H9 (cell line): ENCODE results near the gene ACSL4. TPM values are rescaled to one million over a fixed set of nuclear protein-coding genes. Genes with fewer than 3 reads are reported as not detected.

ENCODE experiments used
- DNase-seq: peaks from one replicate; pipeline ENCODE4 v3.0.0-alpha.2; 2017
- H2AFZ ChIP-seq: one replicate; pipeline ENCODE4 v1.6.1; 2013; ENCODE audit warnings: mild to moderate bottlenecking, low read length, control low read depth, moderate library complexity
- H2AK5ac ChIP-seq: 2 replicates; pipeline ENCODE4 v1.6.1; 2013; ENCODE audit warnings: low read length, control low read depth, mixed read lengths; ENCODE audit not compliant: insufficient read length
- H2BK120ac ChIP-seq: one replicate; pipeline ENCODE4 v1.6.1; 2013; ENCODE audit warnings: low read depth, mild to moderate bottlenecking, low read length, control low read depth, inconsistent platforms; ENCODE audit not compliant: poor library complexity, severe bottlenecking
- H2BK12ac ChIP-seq: 2 replicates; pipeline ENCODE4 v1.6.1; 2013; ENCODE audit warnings: low read length, control low read depth, mixed read lengths, low read depth; ENCODE audit not compliant: insufficient read length
- H2BK15ac ChIP-seq: 2 replicates; pipeline ENCODE4 v1.6.1; 2013; ENCODE audit warnings: low read depth, low read length, control low read depth
- H2BK20ac ChIP-seq: one replicate; pipeline ENCODE4 v1.6.1; 2013; ENCODE audit warnings: low read depth, mild to moderate bottlenecking, low read length, control low read depth, inconsistent platforms; ENCODE audit not compliant: poor library complexity, severe bottlenecking
- H2BK5ac ChIP-seq: 2 replicates; pipeline ENCODE4 v1.6.1; 2013; ENCODE audit warnings: low read length, control low read depth, mixed read lengths; ENCODE audit not compliant: insufficient read length
- H3K14ac ChIP-seq: 2 replicates; pipeline ENCODE4 v1.6.1; 2013; ENCODE audit warnings: low read length, control low read depth; ENCODE audit not compliant: insufficient read depth
- H3K18ac ChIP-seq: 2 replicates; pipeline ENCODE4 v1.6.1; 2013; ENCODE audit warnings: low read depth, mild to moderate bottlenecking, mixed read lengths, low read length, control low read depth; ENCODE audit not compliant: insufficient read length
- H3K23ac ChIP-seq: 2 replicates; pipeline ENCODE4 v1.6.1; 2013; ENCODE audit warnings: low read length, control low read depth, mixed read lengths, low read depth; ENCODE audit not compliant: insufficient read length
- H3K23me2 ChIP-seq: 2 replicates; pipeline ENCODE4 v1.6.1; 2013; ENCODE audit warnings: low read depth, mild to moderate bottlenecking, mixed read lengths, low read length, control low read depth; ENCODE audit not compliant: insufficient read length, poor library complexity, severe bottlenecking
- H3K27ac ChIP-seq: 2 replicates; pipeline ENCODE4 v1.5.1; 2013; ENCODE audit warnings: low read length, control low read depth, mixed read lengths, low read depth; ENCODE audit not compliant: insufficient read length
- H3K27me3 ChIP-seq: 2 replicates; pipeline ENCODE4 v1.6.1; 2013; ENCODE audit warnings: low read length, control low read depth, inconsistent platforms; ENCODE audit not compliant: insufficient read depth
- H3K4ac ChIP-seq: 2 replicates; pipeline ENCODE4 v1.6.1; 2013; ENCODE audit warnings: low read depth, mild to moderate bottlenecking, control low read depth, inconsistent platforms, low read length, moderate library complexity
- H3K4me1 ChIP-seq: 2 replicates; pipeline ENCODE4 v1.6.1; 2013; ENCODE audit warnings: low read length, control low read depth, inconsistent platforms; ENCODE audit not compliant: insufficient read depth
- H3K4me2 ChIP-seq: 2 replicates; pipeline ENCODE4 v1.6.1; 2013; ENCODE audit warnings: low read length, control low read depth, mixed read lengths; ENCODE audit not compliant: insufficient read length, insufficient read depth
- H3K56ac ChIP-seq: 2 replicates; pipeline ENCODE4 v1.6.1; 2013; ENCODE audit warnings: low read depth, mild to moderate bottlenecking, mixed read lengths, low read length, control low read depth; ENCODE audit not compliant: insufficient read length
- H3K79me1 ChIP-seq: 2 replicates; pipeline ENCODE4 v1.6.1; 2013; ENCODE audit warnings: low read depth, mild to moderate bottlenecking, moderate library complexity, low read length, control low read depth, inconsistent platforms; ENCODE audit not compliant: insufficient read depth, poor library complexity, severe bottlenecking
- H3K79me2 ChIP-seq: 2 replicates; pipeline ENCODE4 v1.6.1; 2013; ENCODE audit warnings: low read length, control low read depth, inconsistent platforms; ENCODE audit not compliant: insufficient read depth
- H3K9ac ChIP-seq: 2 replicates; pipeline ENCODE4 v1.6.1; 2013; ENCODE audit warnings: low read length, control low read depth, mixed read lengths; ENCODE audit not compliant: insufficient read length; ENCODE audit errors: extremely low read depth
- H3K9me3 ChIP-seq: one replicate; pipeline ENCODE4 v1.6.1; 2013; ENCODE audit warnings: low read depth, low read length, inconsistent platforms; ENCODE audit not compliant: control insufficient read depth
- H3T11ph ChIP-seq: one replicate; pipeline ENCODE4 v1.6.1; 2013; ENCODE audit warnings: mild to moderate bottlenecking, low read length, control low read depth, inconsistent platforms
- H4K20me1 ChIP-seq: one replicate; pipeline ENCODE4 v1.6.1; 2013; ENCODE audit not compliant: control insufficient read depth, insufficient read length, insufficient read depth
- H4K5ac ChIP-seq: 2 replicates; pipeline ENCODE4 v1.6.1; 2013; ENCODE audit warnings: low read depth, mild to moderate bottlenecking, mixed read lengths, low read length, control low read depth; ENCODE audit not compliant: insufficient read length
- H4K8ac ChIP-seq: replicated peaks from 2 replicates; pipeline ENCODE4 v1.6.1; 2013; ENCODE audit warnings: low read length, control low read depth, mixed read lengths, low read depth; ENCODE audit not compliant: insufficient read length
- H4K91ac ChIP-seq: 2 replicates; pipeline ENCODE4 v1.6.1; 2013; ENCODE audit warnings: low read depth, mild to moderate bottlenecking, moderate library complexity, mixed read lengths, low read length, control low read depth; ENCODE audit not compliant: insufficient read length
- H3K27ac Mint-ChIP-seq, 3 experiments: 2 replicates in 2 of 3; 3 replicates in 1 of 3; pipeline ENCODE4 v1.8.0; 2020 to 2021; ENCODE audit warnings: mixed read lengths in 3 of 3, mild to moderate bottlenecking in 1 of 3, moderate library complexity in 1 of 3
- H3K27me3 Mint-ChIP-seq: 2 replicates; pipeline ENCODE4 v1.8.0; 2021; ENCODE audit warnings: low read depth, mild to moderate bottlenecking, moderate library complexity, mixed read lengths
- H3K36me3 Mint-ChIP-seq, 3 experiments: 2 replicates in 2 of 3; 3 replicates in 1 of 3; pipeline ENCODE4 v1.8.0; 2020 to 2021; ENCODE audit warnings: low read depth in 3 of 3, mixed read lengths in 3 of 3; ENCODE audit not compliant: insufficient read depth in 1 of 3
- H3K4me1 Mint-ChIP-seq, 2 experiments: 2 replicates each; pipeline ENCODE4 v1.8.0; 2020; ENCODE audit warnings: mixed read lengths in 2 of 2
- H3K4me3 Mint-ChIP-seq, 2 experiments: 2 replicates in 1 of 2; 3 replicates in 1 of 2; pipeline ENCODE4 v1.8.0; 2020 to 2021; ENCODE audit warnings: mild to moderate bottlenecking in 2 of 2, mixed read lengths in 2 of 2, moderate library complexity in 1 of 2
- H3K9me3 Mint-ChIP-seq, 2 experiments: 2 replicates in 1 of 2; 3 replicates in 1 of 2; pipeline ENCODE4 v1.8.0; 2020; ENCODE audit warnings: mild to moderate bottlenecking in 2 of 2, mixed read lengths in 2 of 2, moderate library complexity in 1 of 2
- CTCF ChIP-seq: fragments of 200-600 bp; sonication (generic); conservative IDR thresholded peaks from 3 replicates; pipeline ENCODE4 v1.8.0; 2021; ENCODE audit warnings: antibody characterized with exemption, mild to moderate bottlenecking
- WGBS: extraction: QIAGEN DNeasy Blood & Tissue Kit; methylation state at CpG from one replicate; pipeline ENCODE4 v1.1.7; 2013; ENCODE audit warnings: missing lambda C conversion rate, low lambda C conversion rate, mixed read lengths; ENCODE audit not compliant: insufficient read length; ENCODE audit errors: extremely low coverage; 5-methylcytosine and 5-hydroxymethylcytosine counted together
- total RNA-seq: library from RNA; stranded (reverse); gene quantifications from 2 replicates; pipeline ENCODE4 v1.2.1, GENCODE V29; 2021

The ACSL4 gene
- total RNA-seq, 1 experiment from 2014 or later, result 41.6 TPM

DNA sequence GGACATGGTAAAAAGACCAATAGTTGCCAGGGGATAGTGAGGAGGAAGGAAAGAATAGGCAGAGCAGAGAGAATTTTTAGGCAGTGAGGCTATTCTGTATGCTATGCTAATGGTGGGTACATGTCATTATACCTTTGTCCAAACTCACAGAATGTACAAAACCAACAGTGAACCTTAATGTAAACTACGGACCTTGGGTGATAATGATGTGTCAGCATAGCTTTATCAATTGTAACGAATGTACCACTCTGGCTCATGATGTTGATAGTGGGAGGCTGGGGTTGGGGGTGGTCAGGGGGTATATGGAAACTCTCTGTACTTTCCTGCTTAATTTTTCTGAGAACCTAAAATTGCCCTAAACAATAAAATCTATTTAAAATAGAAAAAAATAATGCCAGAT lies 37.7 kb upstream of the ACSL4 start:
- Histone ChIP-seq H2BK15ac (no peak overlapping the region), H2AK5ac (no peak overlapping the region), H3K79me1 (no peaks in the 10 kb centered on the region), H3K4me2 (no peak overlapping the region), H2BK20ac (no peak overlapping the region), H3K23me2 (no peaks in the 10 kb centered on the region), H2BK120ac (no peak overlapping the region), H3K27me3 (no peaks in the 10 kb centered on the region), H3K56ac (no peak overlapping the region), H2BK12ac (no peak overlapping the region), H4K8ac (no peak overlapping the region), H3K18ac (no peak overlapping the region), H3K4me1 (no peaks in the 10 kb centered on the region; the same call in 1 of the 2 replicates), H3K27ac (no peak overlapping the region), H2AFZ (no peak overlapping the region), H3K14ac (no peak overlapping the region), H3K23ac (no peak overlapping the region), H3T11ph (no peak overlapping the region), H4K20me1 (no peaks in the 10 kb centered on the region), H3K4ac (no peak overlapping the region), H4K91ac (no peak overlapping the region), H3K9me3 (no peaks in the 10 kb centered on the region), H3K79me2 (no peaks in the 10 kb centered on the region), H2BK5ac (no peak overlapping the region), H3K9ac (no peak overlapping the region), H4K5ac (no peak overlapping the region)
- TF ChIP-seq CTCF, result no peak
- Mint-ChIP-seq H3K36me3 (peaks cover 0 to 9% (median 9%) of the 10 kb centered on the region in 3 experiments; a peak in 5 of 7 replicates), H3K27me3 (peaks cover 1% of the 10 kb centered on the region), H3K4me1 (peaks cover 14 to 19% of the 10 kb centered on the region in 2 experiments), H3K9me3 (peaks cover 17 to 29% of the 10 kb centered on the region in 2 experiments), H3K27ac (no peak overlapping the region), H3K4me3 (no peak overlapping the region)
- no CpG with 5 or more reads among the region's 2 CpGs for WGBS
- DNase-seq, result no peak
